HCT116 (cell line): Measurements from ENCODE around the gene KIF18B. TPM values are rescaled to one million over a fixed set of nuclear protein-coding genes. Genes with fewer than 3 reads are reported as not detected.

Experiments used
- ATAC-seq: fragments of 200-7000 bp; cut with Tn5 transposase; 2 replicates; pipeline ENCODE4 v1.9.1; 2020; ENCODE audit warnings: mild to moderate bottlenecking, moderate library complexity
- BruUV-seq: library from RNA; stranded (reverse); fragments of 400-500 nt; replicated peaks from 2 replicates; lab custom pipeline; 2021; lab: Mats Ljungman, UMichigan
- CTCF ChIA-PET: fragments of 300-600 bp; sonication (Branson Sonifier 250); formaldehyde crosslinking; loops from one replicate; lab custom pipeline; 2021; ENCODE audit warnings: antibody characterized with exemption; lab: Charles Lee
- POLR2A ChIA-PET: fragments of 300-600, 350-600 bp; sonication (Branson Sonifier 250); formaldehyde crosslinking; loops from one replicate; lab custom pipeline; 2021; ENCODE audit warnings: antibody characterized with exemption; lab: Charles Lee
- RAD21 ChIA-PET, 2 experiments: fragments of 300-600 bp; sonication (Branson Sonifier 250); formaldehyde crosslinking; loops; one replicate each; lab custom pipeline; 2023; ENCODE audit warnings: low total read pairs in 2 of 2; ENCODE audit not compliant: uncharacterized antibody in 2 of 2, unreplicated experiment in 2 of 2, low non-redundant PET in 1 of 2; lab: Charles Lee
- DNase-seq: peaks from one replicate; pipeline ENCODE4 v3.0.0-alpha.2; 2010; ENCODE audit warnings: low read depth, low spot score
- H2AFZ ChIP-seq: fragments of 200-600 bp; shearing (Covaris generic), sonication (generic); 2 replicates; pipeline ENCODE4 v1.6.1; 2017; ENCODE audit warnings: low read depth, mixed run types, mixed read lengths, antibody characterized with exemption, low read length; ENCODE audit not compliant: poor library complexity, severe bottlenecking
- H3K27ac ChIP-seq: 2 replicates; pipeline ENCODE4 v1.5.1; 2012; ENCODE audit warnings: low read depth, low read length
- H3K27me3 ChIP-seq: fragments of 200-600 bp; sonication (generic); 2 replicates; pipeline ENCODE4 v1.6.1; 2016; ENCODE audit warnings: mixed run types, low read length, mixed read lengths; ENCODE audit not compliant: insufficient read depth
- H3K36me3 ChIP-seq, 2 experiments: fragments of 200-500 bp in 1 of 2; fragments of 200-600 bp in 1 of 2; sonication (Bioruptor generic) in 1 of 2; sonication (generic) in 1 of 2; 2 replicates each; pipeline versions ENCODE4 v1.5.1 to v1.6.1; 2014 to 2016; ENCODE audit warnings: low read length in 2 of 2, inconsistent platforms in 1 of 2, mixed read lengths in 1 of 2, mixed run types in 1 of 2; ENCODE audit not compliant: insufficient read depth in 2 of 2, control insufficient read depth in 1 of 2
- H3K4me1 ChIP-seq, 2 experiments: fragments of 200-600 bp in 1 of 2; sonication (generic) in 1 of 2; 2 replicates each; pipeline versions ENCODE4 v1.5.1 to v1.6.1; 2012 to 2017; ENCODE audit warnings: low read length in 2 of 2, inconsistent platforms in 1 of 2, mild to moderate bottlenecking in 1 of 2, mixed read lengths in 1 of 2, mixed run types in 1 of 2, moderate library complexity in 1 of 2; ENCODE audit not compliant: insufficient read depth in 2 of 2, control insufficient read depth in 1 of 2
- H3K4me2 ChIP-seq: fragments of 200-600 bp; sonication (generic); 2 replicates; pipeline ENCODE4 v1.6.1; 2017; ENCODE audit warnings: mixed run types, low read length, mixed read lengths
- H3K4me3 ChIP-seq, 2 experiments: fragments of 200-600 bp in 1 of 2; sonication (generic) in 1 of 2; replicated peaks in 1 of 2; 2 replicates each; pipeline ENCODE4 v1.5.1; 2011 to 2016; ENCODE audit warnings: low read length in 2 of 2, control low read depth in 1 of 2, low read depth in 1 of 2, mild to moderate bottlenecking in 1 of 2, mixed read lengths in 1 of 2, mixed run types in 1 of 2
- H3K79me2 ChIP-seq: fragments of 200-600 bp; sonication (generic); 2 replicates; pipeline ENCODE4 v1.6.1; 2017; ENCODE audit warnings: mild to moderate bottlenecking, mixed run types, low read length, moderate library complexity, mixed read lengths; ENCODE audit not compliant: insufficient read depth
- H3K9ac ChIP-seq: fragments of 200-600 bp; sonication (generic); 2 replicates; pipeline ENCODE4 v1.6.1; 2016; ENCODE audit warnings: low read length, mixed read lengths
- H3K9me2 ChIP-seq: fragments of 200-600 bp; sonication (generic), shearing (Covaris generic); 2 replicates; pipeline ENCODE4 v1.6.1; 2017; ENCODE audit warnings: mixed run types, mild to moderate bottlenecking, moderate library complexity; ENCODE audit not compliant: insufficient read depth
- H3K9me3 ChIP-seq, 2 experiments: fragments of 200-500 bp in 1 of 2; fragments of 200-600 bp in 1 of 2; sonication (Bioruptor generic) in 1 of 2; sonication (generic) in 1 of 2; 2 replicates each; pipeline ENCODE4 v1.6.1; 2014 to 2017; ENCODE audit warnings: low read length in 2 of 2, mixed read lengths in 2 of 2, inconsistent platforms in 1 of 2, low read depth in 1 of 2, mild to moderate bottlenecking in 1 of 2, mixed run types in 1 of 2, moderate library complexity in 1 of 2; ENCODE audit not compliant: control insufficient read depth in 1 of 2, insufficient read depth in 1 of 2
- H4K20me1 ChIP-seq: fragments of 200-600 bp; sonication (generic), shearing (Covaris generic); 2 replicates; pipeline ENCODE4 v1.6.1; 2017; ENCODE audit warnings: mixed run types, mild to moderate bottlenecking, moderate library complexity; ENCODE audit not compliant: insufficient read depth
- ATF3 ChIP-seq: IDR thresholded peaks from 2 replicates; pipeline ENCODE4 v1.6.1; 2012
- CBX3 ChIP-seq: IDR thresholded peaks from 2 replicates; pipeline ENCODE4 v1.6.1; 2012; ENCODE audit warnings: low read depth
- CEBPB ChIP-seq: IDR thresholded peaks from 2 replicates; pipeline ENCODE4 v1.6.1; 2012; ENCODE audit warnings: low read depth
- CTCF ChIP-seq, 3 experiments: fragments of 200-600 bp in 1 of 3; sonication (generic) in 1 of 3; IDR thresholded peaks in 2 of 3; conservative IDR thresholded peaks in 1 of 3; 2 replicates each; pipeline ENCODE4 v1.5.1; 2012 to 2017; ENCODE audit warnings: low read depth in 2 of 3, low read length in 2 of 3, antibody characterized with exemption in 1 of 3, borderline replicate concordance in 1 of 3, control low read depth in 1 of 3, mild to moderate bottlenecking in 1 of 3, mixed read lengths in 1 of 3, mixed run types in 1 of 3, moderate library complexity in 1 of 3; ENCODE audit not compliant: insufficient read depth in 1 of 3
- EGR1 ChIP-seq: IDR thresholded peaks from 2 replicates; pipeline ENCODE4 v1.6.1; 2012; ENCODE audit warnings: low read depth
- ELF1 ChIP-seq: IDR thresholded peaks from 2 replicates; pipeline ENCODE4 v1.6.1; 2012; ENCODE audit warnings: low read depth, borderline replicate concordance
- EZH2 ChIP-seq: fragments of 200-600 bp; sonication (generic); IDR thresholded peaks from 2 replicates; pipeline ENCODE4 v1.6.1; 2017; ENCODE audit warnings: antibody characterized with exemption, mixed run types
- EZH2phosphoT487 ChIP-seq: fragments of 200-600 bp; IDR thresholded peaks from 2 replicates; pipeline ENCODE4 v1.6.1; 2018; ENCODE audit warnings: antibody characterized with exemption, borderline replicate concordance
- FOSL1 ChIP-seq: IDR thresholded peaks from 2 replicates; pipeline ENCODE4 v1.6.1; 2012; ENCODE audit warnings: low read depth
- JUND ChIP-seq: IDR thresholded peaks from 2 replicates; pipeline ENCODE4 v1.6.1; 2012
- POLR2A ChIP-seq: IDR thresholded peaks from 2 replicates; pipeline ENCODE4 v1.7.0; 2011; ENCODE audit warnings: borderline replicate concordance; ENCODE audit not compliant: insufficient read depth, insufficient read length; ENCODE audit errors: extremely low read depth
- RAD21 ChIP-seq: IDR thresholded peaks from 2 replicates; pipeline ENCODE4 v1.6.1; 2012; ENCODE audit warnings: low read depth, mild to moderate bottlenecking
- SIN3A ChIP-seq: IDR thresholded peaks from 2 replicates; pipeline ENCODE4 v1.6.1; 2012; ENCODE audit warnings: low read depth
- SP1 ChIP-seq: IDR thresholded peaks from 2 replicates; pipeline ENCODE4 v1.6.1; 2012; ENCODE audit warnings: low read depth
- SRF ChIP-seq: IDR thresholded peaks from 2 replicates; pipeline ENCODE4 v1.6.1; 2012; ENCODE audit warnings: low read depth
- TCF7L2 ChIP-seq: IDR thresholded peaks from 2 replicates; pipeline ENCODE4 v1.7.0; 2011; ENCODE audit warnings: borderline replicate concordance, inconsistent platforms; ENCODE audit not compliant: insufficient read depth, insufficient read length; ENCODE audit errors: extremely low read depth
- ZFX ChIP-seq: fragments of 450-650 bp; IDR thresholded peaks from 2 replicates; pipeline ENCODE4 v1.6.1; 2017
- ZNF274 ChIP-seq: fragments of 200-500 bp; sonication (Bioruptor generic); IDR thresholded peaks from 2 replicates; pipeline ENCODE4 v1.6.1; 2014; ENCODE audit warnings: mild to moderate bottlenecking, low read depth, low read length, inconsistent platforms
- intact Hi-C: fragments of 100-400 bp; cut with micrococcal nuclease; formaldehyde crosslinking; loops from 2 replicates; pipeline ENCODE4 v1.10.0; 2022
- total RNA-seq: library from RNA; stranded (reverse); gene quantifications from one replicate; pipeline ENCODE4 v1.2.1, GENCODE V29; 2021; ENCODE audit not compliant: unreplicated experiment
- TF ChIP-seq, protein P1 (sequence below): IDR thresholded peaks from 2 replicates; pipeline ENCODE4 v1.6.1; 2012

The KIF18B gene
- total RNA-seq, 1 experiment from 2014 or later: 76.4 TPM

DNA sequence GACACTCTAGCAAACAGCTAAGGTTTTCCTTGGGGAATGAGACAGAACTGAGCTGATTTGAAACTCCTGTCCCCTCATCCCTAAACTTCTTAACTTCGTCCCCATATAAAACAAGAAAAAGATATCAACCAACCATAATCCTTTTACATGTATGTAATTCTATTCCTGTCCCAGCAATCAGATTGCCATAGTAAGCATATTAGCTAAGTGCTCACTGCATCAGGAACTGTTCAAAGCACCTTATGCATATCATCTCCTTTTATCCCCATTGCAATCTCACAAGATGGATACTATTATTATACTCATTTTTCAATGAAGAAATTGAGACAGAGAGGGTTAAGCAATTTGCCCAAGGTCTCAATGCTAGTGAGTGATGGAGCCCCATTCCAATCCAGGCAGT lies 6.8 kb downstream of the KIF18B start (continued):
- TF ChIP-seq EZH2phosphoT487: no peak
- no peak for TF ChIP-seq TCF7L2
- TF ChIP-seq SIN3A: no peak
- TF ChIP-seq JUND: no peak
- TF ChIP-seq SP1: no peak

DNA sequence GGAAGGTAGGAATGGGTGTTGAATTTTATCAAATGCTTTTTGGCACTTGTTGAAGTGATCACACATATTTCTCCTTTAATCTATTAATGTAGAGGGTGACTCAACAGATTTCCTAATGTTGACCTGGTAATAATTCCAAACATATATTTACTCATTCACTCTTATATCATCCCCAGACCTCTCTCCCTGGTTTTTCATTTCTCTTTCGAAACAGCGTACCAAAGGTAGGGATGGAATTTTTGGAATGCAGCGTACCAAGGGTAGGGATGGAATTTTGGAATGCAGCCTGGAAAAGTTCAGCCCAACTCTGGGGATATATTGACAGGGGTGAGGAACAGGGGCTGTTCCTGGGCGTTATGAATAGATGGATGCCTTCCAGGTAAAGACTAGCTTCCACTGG lies 7.3 kb downstream of the KIF18B start:
- no peak for DNase-seq
- TF ChIP-seq SIN3A: no peak
- TF ChIP-seq EZH2: no peak
- TF ChIP-seq JUND: no peak
- no peak for TF ChIP-seq SP1
- TF ChIP-seq ATF3: no peak
- TF ChIP-seq ZNF274: no peak
- no peak for TF ChIP-seq FOSL1
- no peak for TF ChIP-seq RAD21
- no peak for TF ChIP-seq CEBPB
- TF ChIP-seq, protein P1, sequence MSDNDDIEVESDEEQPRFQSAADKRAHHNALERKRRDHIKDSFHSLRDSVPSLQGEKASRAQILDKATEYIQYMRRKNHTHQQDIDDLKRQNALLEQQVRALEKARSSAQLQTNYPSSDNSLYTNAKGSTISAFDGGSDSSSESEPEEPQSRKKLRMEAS: no peak
- TF ChIP-seq CTCF (IDR thresholded peaks at IDR 0.05 in 2 of 3, conservative IDR thresholded peaks at IDR 0.05 in 1 of 3; ENCODE audit: borderline replicate concordance in 1 of 3, insufficient read depth in 1 of 3, low read depth in 2 of 3, low read length in 2 of 3): no peak
- no peak for TF ChIP-seq SRF
- no peak for TF ChIP-seq CBX3
- TF ChIP-seq ZFX: no peak
- no peak for TF ChIP-seq ELF1
- TF ChIP-seq EGR1: no peak
- no peak for TF ChIP-seq EZH2phosphoT487
- TF ChIP-seq POLR2A: no peak
- H3K4me3 ChIP-seq: peak overlapping the region in 1 of 2 experiments; percentile 13; a peak in 1 of 4 replicates
- no peaks in the 10 kb centered on the region for H3K27me3 ChIP-seq
- peak overlapping the region; percentile 53 for H3K4me2 ChIP-seq
- peaks cover 0 to 4% of the 10 kb centered on the region in 2 experiments; a peak in 1 of 4 replicates for H3K9me3 ChIP-seq
- CTCF ChIA-PET: interaction anchor here (2.5 kb wide), 1 partner anchor 20 kb away, joined by 6 read pairs; no protein-coding TSS in a partner anchor
- RAD21 ChIA-PET: no interaction called here
- ATAC-seq: peak; percentile 63; the same call in 1 of the 2 replicates
- H3K36me3 ChIP-seq: peaks cover 10 to 56% of the 10 kb centered on the region in 2 experiments; a peak in 3 of 4 replicates
- no peak overlapping the region for H2AFZ ChIP-seq
- peaks cover 5% of the 10 kb centered on the region; the same call in 1 of the 2 replicates for H4K20me1 ChIP-seq
- peaks cover 22 to 37% of the 10 kb centered on the region in 2 experiments for H3K4me1 ChIP-seq
- peak overlapping the region; percentile 16; the same call in 1 of the 2 replicates for H3K9ac ChIP-seq
- peak overlapping the region; percentile 38; the same call in 1 of the 2 replicates for H3K27ac ChIP-seq
- POLR2A ChIA-PET: no interaction called here
- peaks cover 97% of the 10 kb centered on the region for H3K79me2 ChIP-seq
- intact Hi-C loops: no loop called here
- BruUV-seq: no TSS peak
- H3K9me2 ChIP-seq: no peaks in the 10 kb centered on the region
